ENCODE measurements around the gene FOLR1. TPM values are rescaled to one million over a fixed set of nuclear protein-coding genes. Genes with fewer than 3 reads are reported as not detected.

The FOLR1 gene
- total RNA-seq, 1 donor from 2014 or later, result not detected

DNA sequence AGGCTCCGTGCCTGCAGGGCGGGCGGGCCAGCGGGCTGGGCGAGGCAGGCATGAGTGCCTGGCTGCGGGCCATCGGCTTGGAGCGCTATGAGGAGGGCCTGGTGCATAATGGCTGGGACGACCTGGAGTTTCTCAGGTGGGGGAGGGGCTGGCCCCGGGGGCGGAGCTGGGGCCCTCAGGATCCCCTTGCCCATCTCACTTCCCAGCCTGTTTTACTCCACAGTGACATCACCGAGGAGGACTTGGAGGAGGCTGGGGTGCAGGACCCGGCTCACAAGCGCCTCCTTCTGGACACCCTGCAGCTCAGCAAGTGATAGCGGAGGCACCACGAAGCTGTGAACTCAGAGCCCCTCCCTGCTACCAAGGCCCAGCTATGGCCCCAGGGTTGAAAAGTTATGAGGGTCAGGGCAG, 46.1 kb downstream of the FOLR1 start:
- peak; percentile 83 for DNase-seq
- H3K9me3 Mint-ChIP-seq (ENCODE audit: unreplicated experiment), result peaks cover 2% of the 10 kb centered on the region
- H3K27ac Mint-ChIP-seq (ENCODE audit: unreplicated experiment), result no peak overlapping the region
- peak; percentile 82 for TF ChIP-seq CTCF (IDR thresholded peaks at IDR 0.05; ENCODE audit: partially characterized antibody, unreplicated experiment)
- H3K4me1 Mint-ChIP-seq (ENCODE audit: low read depth, unreplicated experiment), result peaks cover 4% of the 10 kb centered on the region
- no peak overlapping the region for H3K4me3 Mint-ChIP-seq (ENCODE audit: unreplicated experiment)
- peaks cover 27% of the 10 kb centered on the region for H3K27me3 Mint-ChIP-seq (ENCODE audit: unreplicated experiment)
- no peaks in the 10 kb centered on the region for H3K36me3 Mint-ChIP-seq (ENCODE audit: unreplicated experiment)

DNA sequence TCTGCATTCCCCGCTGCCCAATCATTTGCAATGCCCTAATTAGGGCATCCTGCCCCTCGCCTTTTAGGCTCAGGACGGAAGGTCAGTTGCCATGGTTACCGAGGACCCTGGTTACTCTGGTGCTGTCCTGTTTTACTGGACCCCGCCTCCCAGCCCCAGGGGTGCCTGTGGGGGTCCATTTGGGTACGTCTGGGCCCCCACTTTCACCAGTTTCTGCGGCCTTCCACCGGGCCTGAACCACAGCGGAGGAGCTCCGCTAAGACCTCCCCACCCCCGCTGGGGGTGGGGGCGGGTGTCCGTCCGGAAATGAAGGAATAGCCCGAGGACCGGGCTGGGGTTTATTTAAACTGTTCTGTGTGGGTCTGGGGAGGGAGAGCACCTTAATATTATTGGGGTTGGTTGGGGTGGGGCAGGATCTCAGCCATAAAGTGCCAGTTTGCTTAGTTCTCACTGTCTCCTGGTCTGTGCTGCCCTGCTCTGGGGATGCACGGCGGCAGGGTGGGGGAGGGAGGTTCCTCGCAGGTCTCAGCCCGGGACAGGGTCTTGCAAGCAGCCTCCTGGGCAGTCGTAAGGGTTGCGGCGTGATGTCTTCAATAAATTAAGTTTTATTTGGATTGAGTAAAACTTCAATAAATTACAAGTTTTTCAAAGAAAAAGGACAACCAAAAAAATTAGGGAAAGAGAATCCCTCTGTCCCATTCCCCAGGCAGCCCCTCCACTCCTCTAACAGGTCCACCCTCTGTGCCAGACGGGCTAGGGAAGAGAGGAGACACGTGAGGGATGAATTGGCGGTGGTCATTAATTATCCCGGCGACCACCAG, 46.8 kb downstream of the FOLR1 start:
- Mint-ChIP-seq H3K4me3 (ENCODE audit: unreplicated experiment) (peak overlapping the region; percentile 67), H3K36me3 (ENCODE audit: unreplicated experiment) (no peaks in the 10 kb centered on the region), H3K27me3 (ENCODE audit: unreplicated experiment) (peaks cover 32% of the 10 kb centered on the region), H3K9me3 (ENCODE audit: unreplicated experiment) (no peaks in the 10 kb centered on the region), H3K4me1 (ENCODE audit: low read depth, unreplicated experiment) (peaks cover 4% of the 10 kb centered on the region), H3K27ac (ENCODE audit: unreplicated experiment) (no peak overlapping the region)
- peak; percentile 46 for TF ChIP-seq CTCF (IDR thresholded peaks at IDR 0.05; ENCODE audit: partially characterized antibody, unreplicated experiment)
- no peak for DNase-seq

GRCh38 chr11:72239313-72239848, 47.4 kb downstream of the FOLR1 start:
- no peak overlapping the region for H3K27ac Mint-ChIP-seq (ENCODE audit: unreplicated experiment)
- H3K36me3 Mint-ChIP-seq (ENCODE audit: unreplicated experiment), result no peaks in the 10 kb centered on the region
- DNase-seq, result peak; percentile 31
- H3K27me3 Mint-ChIP-seq (ENCODE audit: unreplicated experiment), result peaks cover 32% of the 10 kb centered on the region
- no peaks in the 10 kb centered on the region for H3K9me3 Mint-ChIP-seq (ENCODE audit: unreplicated experiment)
- H3K4me1 Mint-ChIP-seq (ENCODE audit: low read depth, unreplicated experiment), result peaks cover 4% of the 10 kb centered on the region
- H3K4me3 Mint-ChIP-seq (ENCODE audit: unreplicated experiment), result peak overlapping the region; percentile 86
- no peak for TF ChIP-seq CTCF (IDR thresholded peaks at IDR 0.05; ENCODE audit: partially characterized antibody, unreplicated experiment)

- Mint-ChIP-seq H3K4me3 (ENCODE audit: unreplicated experiment) (peak overlapping the region; percentile 94), H3K4me1 (ENCODE audit: low read depth, unreplicated experiment) (peaks cover 8% of the 10 kb centered on the region), H3K27me3 (ENCODE audit: unreplicated experiment) (peaks cover 38% of the 10 kb centered on the region), H3K27ac (ENCODE audit: unreplicated experiment) (no peak overlapping the region), H3K36me3 (ENCODE audit: unreplicated experiment) (no peaks in the 10 kb centered on the region), H3K9me3 (ENCODE audit: unreplicated experiment) (peaks cover 4% of the 10 kb centered on the region)
- TF ChIP-seq CTCF (IDR thresholded peaks at IDR 0.05; ENCODE audit: partially characterized antibody, unreplicated experiment), result no peak
- DNase-seq, result peak; percentile 59
Measured at GRCh38 chr11:72239849-72240460, 48.0 kb downstream of the FOLR1 start.
